Epithelial cell of alveolus of lung (primary cell): Measurements from ENCODE around the gene TMX3. TPM values are rescaled to one million over a fixed set of nuclear protein-coding genes. Genes with fewer than 3 reads are reported as not detected.

Experiments used
- total RNA-seq: library from RNA; depleted of rRNA; stranded (reverse); fragments of >200 nt; gene quantifications from 2 replicates; pipeline ENCODE4 v1.2.1, GENCODE V29; 2015

The TMX3 gene, protein sequence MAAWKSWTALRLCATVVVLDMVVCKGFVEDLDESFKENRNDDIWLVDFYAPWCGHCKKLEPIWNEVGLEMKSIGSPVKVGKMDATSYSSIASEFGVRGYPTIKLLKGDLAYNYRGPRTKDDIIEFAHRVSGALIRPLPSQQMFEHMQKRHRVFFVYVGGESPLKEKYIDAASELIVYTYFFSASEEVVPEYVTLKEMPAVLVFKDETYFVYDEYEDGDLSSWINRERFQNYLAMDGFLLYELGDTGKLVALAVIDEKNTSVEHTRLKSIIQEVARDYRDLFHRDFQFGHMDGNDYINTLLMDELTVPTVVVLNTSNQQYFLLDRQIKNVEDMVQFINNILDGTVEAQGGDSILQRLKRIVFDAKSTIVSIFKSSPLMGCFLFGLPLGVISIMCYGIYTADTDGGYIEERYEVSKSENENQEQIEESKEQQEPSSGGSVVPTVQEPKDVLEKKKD
- total RNA-seq: 33.5 and 43.2 TPM in 2 replicates

GRCh38 chr18:68714712-68715496 lies at the start of gene TMX3:
TSS of gene TMX3 (minus strand) at chr18:68715108. CDS start at chr18:68714981, 127 bp downstream.

Other genes starting within 250 kb of the TMX3 start
- gene CCDC102B, start 83.0 kb upstream of the TMX3 start, total RNA-seq: 12.8 and 18.3 TPM in 2 replicates